Measurements from ENCODE around the gene PPP4R2.
A peak's percentile ranks its signal among the peaks of the same experiment; 100 is the strongest.

PPP4R2 gene

GRCh38 chr3:73080216-73080966 lies 83.8 kb downstream of the PPP4R2 start:
- no peak overlapping the region for H3K4me3 Mint-ChIP-seq
- no peaks in the 10 kb centered on the region for H3K27me3 Mint-ChIP-seq
- no peaks in the 10 kb centered on the region for H3K4me1 Mint-ChIP-seq
- no peak overlapping the region for H3K27ac Mint-ChIP-seq
- no peaks in the 10 kb centered on the region for H3K36me3 Mint-ChIP-seq
- H3K9me3 Mint-ChIP-seq = no peaks in the 10 kb centered on the region
- no peak for ATAC-seq (replicated peaks)
- no peak for DNase-seq

DNA sequence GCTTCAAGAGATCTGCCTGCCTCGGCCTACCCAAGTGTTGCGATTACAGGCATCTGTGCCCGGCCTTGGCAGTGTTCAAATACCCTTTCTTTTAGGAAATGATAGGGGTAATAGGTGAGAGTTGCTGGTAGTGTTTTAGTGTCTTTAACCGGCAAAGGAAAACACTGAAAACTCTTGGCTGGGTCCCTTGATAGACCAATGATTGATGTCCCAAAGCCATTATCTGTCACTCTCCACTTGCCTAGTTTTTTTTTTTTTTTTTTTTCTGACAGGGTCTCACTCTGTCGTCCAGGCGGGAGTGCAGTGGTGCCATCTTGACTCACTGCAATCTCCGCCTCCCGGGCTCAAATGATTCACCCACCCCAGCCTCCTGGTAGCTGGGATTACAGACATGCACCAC lies 84.5 kb downstream of the PPP4R2 start:
- Mint-ChIP-seq H3K4me1 (no peaks in the 10 kb centered on the region), H3K27me3 (no peaks in the 10 kb centered on the region), H3K9me3 (no peaks in the 10 kb centered on the region), H3K27ac (no peak overlapping the region), H3K36me3 (no peaks in the 10 kb centered on the region), H3K4me3 (no peak overlapping the region)
- ATAC-seq (replicated peaks) (no peak), DNase-seq (no peak)

GRCh38 chr3:73084170-73084569 lies 87.6 kb downstream of the PPP4R2 start:
- Mint-ChIP-seq H3K4me1 (no peaks in the 10 kb centered on the region), H3K9me3 (no peaks in the 10 kb centered on the region), H3K27me3 (no peaks in the 10 kb centered on the region), H3K27ac (no peak overlapping the region), H3K4me3 (no peak overlapping the region), H3K36me3 (no peaks in the 10 kb centered on the region)
- ATAC-seq (replicated peaks) (no peak), DNase-seq (no peak)

DNA sequence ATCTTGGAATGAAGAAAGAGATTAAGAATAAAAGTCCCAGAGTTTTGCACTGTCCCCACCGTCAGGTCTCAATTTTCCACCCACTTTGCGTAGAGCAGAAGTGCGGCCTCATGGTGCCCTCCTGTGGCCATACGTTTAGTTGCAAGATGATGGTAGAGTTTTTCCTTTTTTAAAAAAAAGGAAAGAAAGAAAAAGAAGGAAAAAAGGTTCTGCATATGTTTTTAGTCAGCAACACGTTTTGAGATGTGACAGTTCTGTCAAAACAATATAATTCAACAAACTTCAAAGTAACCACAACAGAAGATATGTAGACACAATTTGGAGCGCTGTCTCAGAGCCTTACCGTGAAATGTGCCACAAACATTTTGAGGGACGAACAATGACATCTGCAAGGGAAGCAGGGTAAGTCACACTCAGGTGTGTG lies 89.5 kb downstream of the PPP4R2 start:
- Mint-ChIP-seq H3K9me3 (no peaks in the 10 kb centered on the region), H3K27me3 (no peaks in the 10 kb centered on the region), H3K36me3 (no peaks in the 10 kb centered on the region), H3K4me1 (no peaks in the 10 kb centered on the region), H3K4me3 (no peak overlapping the region), H3K27ac (no peak overlapping the region)
- ATAC-seq (replicated peaks) (peak; percentile 39 to 57), DNase-seq (no peak)

- H3K4me1 Mint-ChIP-seq = peaks cover 4 to 9% of the 10 kb centered on the region in 2 donors
- DNase-seq (no peak), ATAC-seq (replicated peaks) (peak; percentile 41 to 53)
- H3K36me3 Mint-ChIP-seq = no peaks in the 10 kb centered on the region
- peaks cover 5 to 9% of the 10 kb centered on the region in 2 donors for H3K27me3 Mint-ChIP-seq
- no peak overlapping the region for H3K27ac Mint-ChIP-seq
- H3K4me3 Mint-ChIP-seq = no peak overlapping the region
- H3K9me3 Mint-ChIP-seq = peaks cover 0 to 2% of the 10 kb centered on the region in 2 donors
These were observed 97.5 kb downstream of the PPP4R2 start for GRCh38 chr3:73094129-73094528.

- no peak for ATAC-seq (replicated peaks)
- Mint-ChIP-seq H3K9me3 (peaks cover 0 to 2% of the 10 kb centered on the region in 2 donors), H3K36me3 (no peaks in the 10 kb centered on the region), H3K27ac (no peak overlapping the region), H3K4me3 (no peak overlapping the region), H3K27me3 (peaks cover 5 to 9% of the 10 kb centered on the region in 2 donors), H3K4me1 (peaks cover 4 to 9% of the 10 kb centered on the region in 2 donors)
- no peak for DNase-seq
These were observed 98.3 kb downstream of the PPP4R2 start for GRCh38 chr3:73094951-73095350.

DNA sequence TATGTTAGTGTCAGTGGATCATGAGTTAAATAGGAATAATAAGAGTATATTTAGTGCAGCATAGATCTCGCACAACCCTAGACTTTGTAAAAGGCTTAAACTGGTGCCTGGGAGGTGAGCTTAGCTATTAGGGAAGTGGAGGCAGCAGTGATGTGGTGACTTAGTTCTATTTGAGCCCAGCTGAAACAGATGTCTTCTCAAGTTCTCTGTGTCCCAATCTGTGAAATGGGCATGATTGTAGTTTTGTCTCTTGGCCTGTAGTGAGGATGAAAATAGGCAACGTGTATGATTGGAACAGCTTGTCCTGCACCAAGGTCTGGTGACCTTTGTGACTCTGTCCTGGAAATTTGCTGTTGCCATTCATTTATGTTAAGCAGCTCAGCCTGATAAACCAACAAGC lies 99.6 kb downstream of the PPP4R2 start:
- DNase-seq (no peak), ATAC-seq (replicated peaks) (no peak)
- no peak overlapping the region for H3K27ac Mint-ChIP-seq
- H3K27me3 Mint-ChIP-seq = peaks cover 5 to 9% of the 10 kb centered on the region in 2 donors
- H3K4me3 Mint-ChIP-seq = no peak overlapping the region
- H3K36me3 Mint-ChIP-seq = no peaks in the 10 kb centered on the region
- peaks cover 4 to 9% of the 10 kb centered on the region in 2 donors for H3K4me1 Mint-ChIP-seq
- peaks cover 0 to 2% of the 10 kb centered on the region in 2 donors for H3K9me3 Mint-ChIP-seq

- Mint-ChIP-seq H3K4me1 (peaks cover 4 to 9% of the 10 kb centered on the region in 2 donors), H3K27ac (no peak overlapping the region), H3K4me3 (no peak overlapping the region), H3K9me3 (peaks cover 0 to 2% of the 10 kb centered on the region in 2 donors), H3K36me3 (no peaks in the 10 kb centered on the region), H3K27me3 (peaks cover 9 to 16% of the 10 kb centered on the region in 2 donors)
- DNase-seq = no peak
- no peak for ATAC-seq (replicated peaks)
These were observed 101.4 kb downstream of the PPP4R2 start for GRCh38 chr3:73098026-73098425.

DNA sequence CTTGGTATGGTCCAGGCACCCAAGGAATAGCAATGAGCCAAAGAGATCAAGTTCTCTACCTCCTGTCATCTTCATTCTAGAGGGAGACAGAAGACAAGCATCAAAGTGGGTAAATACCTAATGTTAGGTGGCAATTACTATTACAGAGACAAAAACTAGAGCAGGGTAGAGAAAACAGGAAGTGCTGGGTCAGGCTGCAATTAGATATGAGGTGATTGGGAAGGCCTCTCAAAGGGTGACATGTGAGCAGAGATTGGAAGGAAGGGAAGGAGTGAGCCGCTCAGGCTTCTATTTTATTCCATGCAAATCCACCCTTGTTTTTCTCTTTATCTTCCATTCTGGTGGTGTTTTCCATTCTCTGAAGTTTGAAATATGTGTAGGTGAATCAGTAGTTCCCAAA lies 102.3 kb downstream of the PPP4R2 start:
- no peak overlapping the region for H3K27ac Mint-ChIP-seq

GRCh38 chr3:73100741-73101559 lies 104.3 kb downstream of the PPP4R2 start:
- Mint-ChIP-seq H3K36me3 (no peaks in the 10 kb centered on the region), H3K4me1 (no peaks in the 10 kb centered on the region), H3K27me3 (peaks cover 5 to 16% of the 10 kb centered on the region in 2 donors), H3K4me3 (no peak overlapping the region), H3K9me3 (peaks cover 0 to 2% of the 10 kb centered on the region in 2 donors), H3K27ac (no peak overlapping the region)
- DNase-seq (peak; percentile 57), ATAC-seq (replicated peaks) (peak; percentile 88 to 96)

More for the DNA sequence above, 102.3 kb downstream of the PPP4R2 start:
- H3K36me3 Mint-ChIP-seq = no peaks in the 10 kb centered on the region
- peaks cover 0 to 2% of the 10 kb centered on the region in 2 donors for H3K9me3 Mint-ChIP-seq
- ATAC-seq (replicated peaks) (no peak), DNase-seq (no peak)
- peaks cover 4 to 9% of the 10 kb centered on the region in 2 donors for H3K4me1 Mint-ChIP-seq
- peaks cover 9 to 16% of the 10 kb centered on the region in 2 donors for H3K27me3 Mint-ChIP-seq
- H3K4me3 Mint-ChIP-seq = no peak overlapping the region

DNA sequence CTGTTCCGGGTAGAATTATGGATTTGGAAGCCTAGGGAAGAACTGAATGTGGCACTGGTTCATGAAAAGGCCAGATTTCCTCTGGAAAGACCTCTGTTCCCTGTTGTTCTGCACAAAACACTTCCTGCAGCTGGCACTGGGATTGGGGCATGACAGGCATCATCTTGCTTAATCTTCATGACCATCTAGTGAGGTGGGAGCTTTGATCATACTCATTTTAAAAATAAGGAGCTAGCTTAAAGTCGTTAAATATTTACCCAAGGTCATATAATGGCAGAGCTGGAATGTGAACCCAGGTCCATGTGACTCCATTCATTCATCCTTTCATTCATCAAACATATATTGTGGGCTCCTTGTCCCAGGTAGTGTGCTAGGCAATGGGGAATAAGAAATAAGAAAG lies 105.3 kb downstream of the PPP4R2 start:
- no peak for ATAC-seq (replicated peaks)
- Mint-ChIP-seq H3K4me1 (no peaks in the 10 kb centered on the region), H3K36me3 (no peaks in the 10 kb centered on the region), H3K27ac (no peak overlapping the region), H3K4me3 (no peak overlapping the region), H3K9me3 (peaks cover 0 to 2% of the 10 kb centered on the region in 2 donors), H3K27me3 (peaks cover 0 to 11% of the 10 kb centered on the region in 2 donors)
- DNase-seq = no peak

DNA sequence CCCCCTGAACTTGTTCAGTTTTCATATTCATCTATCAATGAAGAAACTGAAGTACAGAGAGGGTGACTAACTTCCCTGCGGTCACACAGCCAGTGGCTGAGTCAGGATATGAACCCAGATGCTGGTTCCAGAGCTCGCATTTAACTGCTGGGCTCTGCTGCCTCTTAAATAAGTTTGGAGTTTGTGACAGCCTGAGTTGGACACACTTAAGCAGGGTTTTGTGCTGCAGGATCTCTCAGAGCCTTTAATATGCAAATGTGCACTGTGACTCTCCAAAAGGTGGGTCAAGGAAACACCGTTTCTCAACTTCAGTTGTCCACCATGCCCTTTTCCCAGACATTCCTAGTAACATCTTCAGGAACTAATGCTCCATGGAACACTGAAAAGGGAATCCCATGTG lies 110.6 kb downstream of the PPP4R2 start:
- Mint-ChIP-seq H3K27me3 (peaks cover 4 to 35% of the 10 kb centered on the region in 2 donors), H3K4me3 (no peak overlapping the region), H3K9me3 (no peaks in the 10 kb centered on the region), H3K4me1 (no peaks in the 10 kb centered on the region), H3K36me3 (no peaks in the 10 kb centered on the region), H3K27ac (no peak overlapping the region)
- DNase-seq = no peak
- ATAC-seq (replicated peaks) = no peak

GRCh38 chr3:73107676-73108187 lies 111.1 kb downstream of the PPP4R2 start:
- Mint-ChIP-seq H3K36me3 (no peaks in the 10 kb centered on the region), H3K27ac (no peak overlapping the region), H3K27me3 (peaks cover 4 to 31% of the 10 kb centered on the region in 2 donors), H3K9me3 (no peaks in the 10 kb centered on the region), H3K4me3 (no peak overlapping the region), H3K4me1 (no peaks in the 10 kb centered on the region)
- no peak for ATAC-seq (replicated peaks)
- no peak for DNase-seq

GRCh38 chr3:73108750-73109149 lies 112.1 kb downstream of the PPP4R2 start:
- DNase-seq (no peak), ATAC-seq (replicated peaks) (no peak)
- Mint-ChIP-seq H3K27ac (no peak overlapping the region), H3K27me3 (peaks cover 4 to 34% of the 10 kb centered on the region in 2 donors), H3K36me3 (no peaks in the 10 kb centered on the region), H3K4me1 (no peaks in the 10 kb centered on the region), H3K4me3 (no peak overlapping the region), H3K9me3 (no peaks in the 10 kb centered on the region)
